Neuron (in vitro differentiated cells): ENCODE measurements around the gene NKG7.
"Not testable (repeated sequence)": the region's sequence is repeated elsewhere in the genome, so short reads cannot be mapped to it uniquely, and the experiment has no call there.

Experiments used
- H2AFZ ChIP-seq: one replicate; pipeline ENCODE4 v1.6.1; 2013; ENCODE audit warnings: low read depth, mild to moderate bottlenecking, inconsistent platforms, low read length, moderate library complexity
- H3K27me3 ChIP-seq: one replicate; pipeline ENCODE4 v1.6.1; 2013; ENCODE audit warnings: low read length; ENCODE audit not compliant: insufficient read depth
- H3K36me3 ChIP-seq: one replicate; pipeline ENCODE4 v1.6.1; 2013; ENCODE audit warnings: low read length; ENCODE audit not compliant: insufficient read depth
- H3K4me1 ChIP-seq: one replicate; pipeline ENCODE4 v1.6.1; 2013; ENCODE audit warnings: low read length; ENCODE audit not compliant: insufficient read depth
- H3K4me3 ChIP-seq: 2 replicates; pipeline ENCODE4 v1.5.1; 2013; ENCODE audit warnings: mild to moderate bottlenecking, low read length, moderate library complexity
- H3K9me3 ChIP-seq: one replicate; pipeline ENCODE4 v1.6.1; 2013; ENCODE audit warnings: low read length

NKG7 gene

GRCh38 chr19:51372649-51373504, at the start of gene NKG7:
Gene NKG7 (minus strand): TSS chr19:51372654. CDS start chr19:51372535, 119 bp downstream.
- H2AFZ ChIP-seq: no peak within 1 kb of the TSS
- no peaks in the 10 kb centered on the region for H3K36me3 ChIP-seq
- no peaks in the 10 kb centered on the region for H3K9me3 ChIP-seq
- peaks cover 6% of the 10 kb centered on the region for H3K4me1 ChIP-seq
- H3K27me3 ChIP-seq: peaks cover 7% of the 10 kb centered on the region
- no peak within 1 kb of the TSS for H3K4me3 ChIP-seq

- no peak overlapping the region for H3K4me3 ChIP-seq
- peaks cover 5% of the 10 kb centered on the region for H3K27me3 ChIP-seq
- H3K4me1 ChIP-seq: no peaks in the 10 kb centered on the region
- no peak overlapping the region for H2AFZ ChIP-seq
- H3K36me3 ChIP-seq: no peaks in the 10 kb centered on the region
- H3K9me3 ChIP-seq: no peaks in the 10 kb centered on the region
Measured at GRCh38 chr19:51422053-51422448, 49.6 kb upstream of the NKG7 start.

GRCh38 chr19:51421229-51422052, 49.0 kb upstream of the NKG7 start:
- no peaks in the 10 kb centered on the region for H3K9me3 ChIP-seq
- no peaks in the 10 kb centered on the region for H3K4me1 ChIP-seq
- no peaks in the 10 kb centered on the region for H3K36me3 ChIP-seq
- H2AFZ ChIP-seq: no peak overlapping the region
- no peak overlapping the region for H3K4me3 ChIP-seq
- peaks cover 4% of the 10 kb centered on the region for H3K27me3 ChIP-seq

- not testable (repeated sequence) for H3K4me3 ChIP-seq, H3K36me3 ChIP-seq, H2AFZ ChIP-seq, H3K4me1 ChIP-seq, H3K9me3 ChIP-seq, H3K27me3 ChIP-seq
Measured at GRCh38 chr19:51420511-51420910, 48.1 kb upstream of the NKG7 start.

GRCh38 chr19:51418707-51419106, 46.3 kb upstream of the NKG7 start:
- H3K4me3 ChIP-seq: no peak overlapping the region
- no peaks in the 10 kb centered on the region for H3K4me1 ChIP-seq
- no peaks in the 10 kb centered on the region for H3K9me3 ChIP-seq
- no peaks in the 10 kb centered on the region for H3K27me3 ChIP-seq
- no peak overlapping the region for H2AFZ ChIP-seq
- no peaks in the 10 kb centered on the region for H3K36me3 ChIP-seq

- Histone ChIP-seq H3K4me1 (no peaks in the 10 kb centered on the region), H3K9me3 (no peaks in the 10 kb centered on the region), H3K36me3 (no peaks in the 10 kb centered on the region), H2AFZ (no peak overlapping the region), H3K27me3 (no peaks in the 10 kb centered on the region), H3K4me3 (no peak overlapping the region)
Measured at GRCh38 chr19:51417810-51418157, 45.3 kb upstream of the NKG7 start.

- Histone ChIP-seq H3K9me3 (no peaks in the 10 kb centered on the region), H3K4me1 (no peaks in the 10 kb centered on the region), H3K27me3 (no peaks in the 10 kb centered on the region), H2AFZ (no peak within 1 kb of the TSS), H3K4me3 (no peak within 1 kb of the TSS), H3K36me3 (no peaks in the 10 kb centered on the region)
Measured at GRCh38 chr19:51417107-51417809, 44.8 kb upstream of the NKG7 start, which contains the start of gene SIGLEC10. Gene SIGLEC10 (minus strand): TSS chr19:51417642. CDS start chr19:51417581, 61 bp downstream.

- not testable (repeated sequence) for H3K4me3 ChIP-seq, H3K4me1 ChIP-seq
Measured at GRCh38 chr19:51416422-51416821, 44.0 kb upstream of the NKG7 start.

GRCh38 chr19:51415187-51415586, 42.7 kb upstream of the NKG7 start:
- Histone ChIP-seq H3K4me3 (no peak overlapping the region), H3K27me3 (no peaks in the 10 kb centered on the region), H3K36me3 (no peaks in the 10 kb centered on the region), H3K4me1 (no peaks in the 10 kb centered on the region), H2AFZ (no peak overlapping the region), H3K9me3 (no peaks in the 10 kb centered on the region)

More at GRCh38 chr19:51416422-51416821, 44.0 kb upstream of the NKG7 start:
- not testable (repeated sequence) for H2AFZ ChIP-seq, H3K9me3 ChIP-seq, H3K27me3 ChIP-seq, H3K36me3 ChIP-seq

GRCh38 chr19:51410950-51411748, 38.7 kb upstream of the NKG7 start:
- H3K9me3 ChIP-seq: no peaks in the 10 kb centered on the region
- H3K36me3 ChIP-seq: no peaks in the 10 kb centered on the region
- no peaks in the 10 kb centered on the region for H3K4me1 ChIP-seq
- H2AFZ ChIP-seq: no peak overlapping the region
- H3K4me3 ChIP-seq: no peak overlapping the region
- no peaks in the 10 kb centered on the region for H3K27me3 ChIP-seq

- Histone ChIP-seq H3K4me3 (no peak overlapping the region), H3K9me3 (peaks cover 12% of the 10 kb centered on the region), H3K36me3 (peaks cover 6% of the 10 kb centered on the region), H3K27me3 (no peaks in the 10 kb centered on the region), H3K4me1 (no peaks in the 10 kb centered on the region), H2AFZ (no peak overlapping the region)
Measured at GRCh38 chr19:51407511-51408131, 35.2 kb upstream of the NKG7 start.

- H3K4me3 ChIP-seq: no peak overlapping the region
- H2AFZ ChIP-seq: no peak overlapping the region
- H3K27me3 ChIP-seq: no peaks in the 10 kb centered on the region
- peaks cover 22% of the 10 kb centered on the region for H3K9me3 ChIP-seq
- peaks cover 6% of the 10 kb centered on the region for H3K36me3 ChIP-seq
- H3K4me1 ChIP-seq: no peaks in the 10 kb centered on the region
Measured at GRCh38 chr19:51402117-51402516, 29.7 kb upstream of the NKG7 start.
